Colonic mucosa (tissue), 4 donors: ENCODE results near the gene SUPT16H. TPM values are rescaled to one million over a fixed set of nuclear protein-coding genes. Genes with fewer than 3 reads are reported as not detected.

Experiments used
- DNase-seq: peaks from one replicate; pipeline ENCODE4 v3.0.0-alpha.2; 2020
- H3K27ac ChIP-seq: fragments of 200-600 bp; one replicate; pipeline ENCODE4 v1.8.0; 2021
- H3K27me3 ChIP-seq: fragments of 200-600 bp; one replicate; pipeline ENCODE4 v1.8.0; 2021
- H3K36me3 ChIP-seq: fragments of 200-600 bp; one replicate; pipeline ENCODE4 v1.8.0; 2021
- H3K4me1 ChIP-seq: fragments of 200-600 bp; one replicate; pipeline ENCODE4 v1.8.0; 2021; ENCODE audit warnings: mild to moderate bottlenecking
- H3K4me3 ChIP-seq: fragments of 200-600 bp; one replicate; pipeline ENCODE4 v1.8.0; 2021
- H3K9ac ChIP-seq, 2 donors: one replicate each; pipeline ENCODE4 v1.7.0; 2013; ENCODE audit warnings: control low read depth in 2 of 2, low read depth in 2 of 2, low read length in 2 of 2
- H3K9me3 ChIP-seq: fragments of 200-600 bp; one replicate; pipeline ENCODE4 v1.8.0; 2021
- intact Hi-C: fragments of 100-400 bp; cut with DNase I; formaldehyde crosslinking; loops from one replicate; pipeline ENCODE4 v1.14.1; 2022
- total RNA-seq, 2 donors: library from RNA; stranded (reverse); fragmentation: NEBNext Ultra II Directional in 1 of 2; extraction: Animal tissue kit (Norgen Biotek cat#: 25700) in 1 of 2; gene quantifications; one replicate each; pipeline ENCODE4 v1.2.1, GENCODE V29; 2021
- TF ChIP-seq, protein P1 (sequence below): fragments of 200-600 bp; IDR thresholded peaks from one replicate; pipeline ENCODE4 v1.8.0; 2022; ENCODE audit warnings: antibody characterized with exemption, mild to moderate bottlenecking
- donor health status: healthy.
- donor health status: DM: no; HTN: no; CAD: no.
- donor health status: DM: no; HTN: no; CAD: no.

SUPT16H gene
- total RNA-seq, 2 donors from 2014 or later = 43.9 to 71.8 TPM

DNA sequence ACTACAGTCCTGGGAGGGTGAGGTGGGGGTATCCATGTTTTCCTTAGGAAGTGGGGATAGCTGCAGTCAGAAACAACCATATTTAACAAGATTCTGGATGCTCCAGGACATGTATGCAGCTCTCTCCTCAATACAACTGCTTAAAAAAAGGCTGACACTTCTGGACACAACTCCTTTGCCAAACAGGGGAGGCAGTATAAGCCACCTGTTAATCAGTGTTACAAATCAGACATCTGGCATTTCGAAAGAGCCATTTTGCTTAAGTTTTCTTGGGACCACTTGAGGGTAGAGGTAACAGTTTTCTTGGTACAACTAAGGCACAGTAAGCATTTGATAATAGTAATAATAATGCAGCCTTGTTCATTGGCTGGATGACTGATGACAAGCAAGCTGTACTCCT is 56.8 kb downstream of the SUPT16H start:
- H3K9ac ChIP-seq = no peak overlapping the region
- intact Hi-C loops = no loop called here
- H3K4me3 ChIP-seq = no peak overlapping the region
- H3K36me3 ChIP-seq = no peaks in the 10 kb centered on the region
- H3K9me3 ChIP-seq = no peaks in the 10 kb centered on the region
- TF ChIP-seq, protein P1, sequence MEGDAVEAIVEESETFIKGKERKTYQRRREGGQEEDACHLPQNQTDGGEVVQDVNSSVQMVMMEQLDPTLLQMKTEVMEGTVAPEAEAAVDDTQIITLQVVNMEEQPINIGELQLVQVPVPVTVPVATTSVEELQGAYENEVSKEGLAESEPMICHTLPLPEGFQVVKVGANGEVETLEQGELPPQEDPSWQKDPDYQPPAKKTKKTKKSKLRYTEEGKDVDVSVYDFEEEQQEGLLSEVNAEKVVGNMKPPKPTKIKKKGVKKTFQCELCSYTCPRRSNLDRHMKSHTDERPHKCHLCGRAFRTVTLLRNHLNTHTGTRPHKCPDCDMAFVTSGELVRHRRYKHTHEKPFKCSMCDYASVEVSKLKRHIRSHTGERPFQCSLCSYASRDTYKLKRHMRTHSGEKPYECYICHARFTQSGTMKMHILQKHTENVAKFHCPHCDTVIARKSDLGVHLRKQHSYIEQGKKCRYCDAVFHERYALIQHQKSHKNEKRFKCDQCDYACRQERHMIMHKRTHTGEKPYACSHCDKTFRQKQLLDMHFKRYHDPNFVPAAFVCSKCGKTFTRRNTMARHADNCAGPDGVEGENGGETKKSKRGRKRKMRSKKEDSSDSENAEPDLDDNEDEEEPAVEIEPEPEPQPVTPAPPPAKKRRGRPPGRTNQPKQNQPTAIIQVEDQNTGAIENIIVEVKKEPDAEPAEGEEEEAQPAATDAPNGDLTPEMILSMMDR = no peak
- H3K27ac ChIP-seq = no peak overlapping the region
- no peaks in the 10 kb centered on the region for H3K4me1 ChIP-seq
- no peaks in the 10 kb centered on the region for H3K27me3 ChIP-seq
- no peak for DNase-seq

DNA sequence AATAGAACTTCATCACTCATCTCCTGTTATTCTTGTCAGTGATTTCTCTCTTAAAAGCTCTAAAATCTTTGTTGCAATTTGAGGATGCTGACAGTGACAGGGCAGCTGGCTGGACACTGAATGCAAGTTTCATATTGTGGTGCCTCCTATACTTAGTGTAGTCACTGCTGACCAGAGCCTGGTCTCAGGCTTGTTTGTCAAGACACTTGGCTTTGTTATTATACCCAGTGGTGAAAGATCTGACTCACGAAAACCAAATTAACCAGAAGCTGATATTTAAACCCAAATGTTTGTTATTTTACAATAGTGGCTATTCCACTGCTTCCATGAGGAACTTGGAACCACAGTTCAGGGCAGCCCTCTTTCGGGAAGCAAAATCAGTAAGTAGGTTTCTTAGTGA is 61.1 kb downstream of the SUPT16H start:
- Histone ChIP-seq H3K27ac (no peak overlapping the region), H3K27me3 (no peaks in the 10 kb centered on the region), H3K36me3 (no peaks in the 10 kb centered on the region), H3K4me1 (no peaks in the 10 kb centered on the region), H3K9me3 (no peaks in the 10 kb centered on the region), H3K4me3 (no peak overlapping the region), H3K9ac (no peak overlapping the region)
- TF ChIP-seq, protein P1 = no peak
- DNase-seq = no peak
- intact Hi-C loops = no loop called here

DNA sequence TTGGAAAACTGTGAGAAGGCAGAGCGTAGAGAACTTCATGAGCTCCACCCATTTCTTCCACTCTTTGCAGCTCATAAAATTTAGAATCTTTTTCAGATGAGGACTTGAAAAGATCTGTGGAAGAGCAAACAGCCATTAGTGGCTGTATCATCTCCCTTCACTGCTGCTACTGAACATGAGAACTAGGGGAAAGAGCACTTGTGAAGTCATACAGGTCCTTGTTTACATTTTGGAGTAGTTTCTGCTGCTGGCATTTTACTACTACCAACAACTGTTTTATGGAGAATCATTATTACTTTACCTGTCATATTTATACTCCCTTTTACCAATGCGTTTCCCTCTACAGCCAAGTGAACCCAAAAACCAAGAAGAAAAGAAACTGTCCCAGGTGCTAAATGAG is 62.9 kb downstream of the SUPT16H start:
- intact Hi-C loops = no loop called here
- no peak overlapping the region for H3K4me3 ChIP-seq
- no peaks in the 10 kb centered on the region for H3K4me1 ChIP-seq
- TF ChIP-seq, protein P1 = no peak
- no peak overlapping the region for H3K27ac ChIP-seq
- no peaks in the 10 kb centered on the region for H3K27me3 ChIP-seq
- no peak overlapping the region for H3K9ac ChIP-seq
- no peak for DNase-seq
- no peaks in the 10 kb centered on the region for H3K9me3 ChIP-seq
- no peaks in the 10 kb centered on the region for H3K36me3 ChIP-seq

DNA sequence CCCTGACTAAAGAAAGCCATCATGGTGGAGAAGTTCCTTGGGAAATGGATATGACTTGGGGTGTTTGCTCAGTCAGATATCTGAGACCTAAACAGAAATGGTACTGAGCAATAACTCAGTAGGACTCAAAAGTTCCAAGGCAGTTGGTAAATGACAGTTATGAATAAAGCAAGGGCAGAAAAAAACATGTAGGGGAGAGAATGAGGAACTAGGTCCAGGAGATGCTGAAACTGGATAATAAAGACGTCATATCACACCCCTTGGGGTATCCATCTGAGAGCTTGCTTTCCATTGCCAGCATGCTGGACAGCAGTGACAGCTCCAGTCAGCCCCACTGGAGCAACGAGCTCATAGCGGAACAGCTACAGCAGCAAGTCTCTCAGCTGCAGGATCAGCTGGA is 66.4 kb downstream of the SUPT16H start:
- intact Hi-C loops = no loop called here
- no peaks in the 10 kb centered on the region for H3K36me3 ChIP-seq
- no peaks in the 10 kb centered on the region for H3K4me1 ChIP-seq
- no peaks in the 10 kb centered on the region for H3K9me3 ChIP-seq
- H3K27ac ChIP-seq = no peak overlapping the region
- H3K9ac ChIP-seq = no peak overlapping the region
- no peak for DNase-seq
- H3K27me3 ChIP-seq = no peaks in the 10 kb centered on the region
- TF ChIP-seq, protein P1 = no peak
- no peak overlapping the region for H3K4me3 ChIP-seq

DNA sequence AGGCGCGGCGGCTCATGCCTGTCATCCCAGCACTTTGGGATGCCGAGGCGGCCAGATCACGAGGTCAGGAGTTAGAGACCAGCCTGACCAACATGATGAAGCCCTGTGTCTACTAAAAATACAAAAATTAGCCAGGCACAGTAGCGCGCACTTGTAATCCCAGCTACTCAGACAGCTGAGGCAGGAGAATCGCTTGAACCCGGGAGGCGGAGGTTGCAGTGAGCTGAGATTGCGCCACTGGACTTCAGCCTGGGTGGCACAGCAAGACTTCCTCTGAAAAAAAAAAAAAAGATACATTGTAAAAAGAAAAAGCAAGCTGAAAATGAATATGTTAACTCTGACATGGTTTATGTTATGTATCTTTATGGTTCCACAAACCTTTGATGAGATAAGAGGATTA is 70.3 kb downstream of the SUPT16H start:
- no peaks in the 10 kb centered on the region for H3K27me3 ChIP-seq
- no peaks in the 10 kb centered on the region for H3K36me3 ChIP-seq
- H3K4me3 ChIP-seq = no peak overlapping the region
- H3K27ac ChIP-seq = no peak overlapping the region
- no peak overlapping the region for H3K9ac ChIP-seq
- H3K4me1 ChIP-seq = no peaks in the 10 kb centered on the region
- intact Hi-C loops = no loop called here
- DNase-seq = no peak
- no peaks in the 10 kb centered on the region for H3K9me3 ChIP-seq
- TF ChIP-seq, protein P1 = no peak

DNA sequence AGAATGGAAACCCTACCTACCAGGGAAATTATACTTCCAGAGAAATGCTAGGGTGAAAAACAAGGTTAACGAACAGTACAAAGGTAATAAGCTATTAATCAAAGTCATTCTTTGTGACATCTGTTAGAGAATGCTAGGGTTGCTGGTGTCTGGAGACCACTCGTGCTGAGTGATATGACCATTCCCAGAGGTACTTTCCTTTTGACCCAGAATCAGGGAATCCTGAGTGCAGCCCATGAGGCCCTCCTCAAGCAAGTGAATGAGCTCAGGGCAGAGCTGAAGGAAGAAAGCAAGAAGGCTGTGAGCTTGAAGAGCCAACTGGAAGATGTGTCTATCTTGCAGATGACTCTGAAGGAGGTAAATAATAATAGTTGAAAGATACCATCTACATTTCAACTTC is 72.2 kb downstream of the SUPT16H start:
- DNase-seq = no peak
- Histone ChIP-seq H3K4me1 (peaks cover 4% of the 10 kb centered on the region), H3K9me3 (no peaks in the 10 kb centered on the region), H3K27me3 (no peaks in the 10 kb centered on the region), H3K9ac (no peak overlapping the region), H3K4me3 (no peak overlapping the region), H3K36me3 (no peaks in the 10 kb centered on the region), H3K27ac (no peak overlapping the region)
- intact Hi-C loops = no loop called here
- TF ChIP-seq, protein P1 = no peak
